ENCODE data around the gene TYRO3.

TYRO3 gene

GRCh38 chr15:41558400-41559238 lies at the start of gene TYRO3:
Gene TYRO3 (plus strand): TSS chr15:41559212. CDS start chr15:41559258, 46 bp downstream.
- DNase-seq = peak; percentile 53

- no peak for DNase-seq
Observed at GRCh38 chr15:41510728-41511127, 48.3 kb upstream of the TYRO3 start.

GRCh38 chr15:41511331-41511898 lies 47.6 kb upstream of the TYRO3 start:
- no peak for DNase-seq

DNA sequence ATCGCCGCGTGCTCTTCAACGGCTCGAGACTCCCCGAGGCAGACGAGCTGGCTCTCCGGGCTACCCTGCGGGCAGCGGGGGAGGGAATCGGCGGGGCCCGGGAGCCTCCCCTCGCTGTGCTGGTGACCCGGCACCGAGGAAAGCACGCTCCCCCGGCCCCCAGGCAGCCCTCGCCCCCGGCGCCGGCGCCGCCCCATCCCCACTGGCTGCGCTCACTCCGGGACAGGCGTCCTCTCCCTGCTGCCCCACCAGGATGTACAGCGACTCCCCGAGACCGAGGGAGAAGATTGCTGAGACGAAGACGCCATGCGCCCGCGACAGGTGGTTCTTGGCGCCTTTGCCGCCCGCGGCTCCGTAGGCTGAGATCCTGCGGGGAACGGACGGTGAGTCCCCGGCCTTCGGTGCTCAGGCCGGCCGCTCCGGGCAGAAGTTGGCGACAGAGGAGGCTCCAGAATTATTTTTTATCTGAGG lies 47.1 kb upstream of the TYRO3 start:
- no peak for DNase-seq

DNA sequence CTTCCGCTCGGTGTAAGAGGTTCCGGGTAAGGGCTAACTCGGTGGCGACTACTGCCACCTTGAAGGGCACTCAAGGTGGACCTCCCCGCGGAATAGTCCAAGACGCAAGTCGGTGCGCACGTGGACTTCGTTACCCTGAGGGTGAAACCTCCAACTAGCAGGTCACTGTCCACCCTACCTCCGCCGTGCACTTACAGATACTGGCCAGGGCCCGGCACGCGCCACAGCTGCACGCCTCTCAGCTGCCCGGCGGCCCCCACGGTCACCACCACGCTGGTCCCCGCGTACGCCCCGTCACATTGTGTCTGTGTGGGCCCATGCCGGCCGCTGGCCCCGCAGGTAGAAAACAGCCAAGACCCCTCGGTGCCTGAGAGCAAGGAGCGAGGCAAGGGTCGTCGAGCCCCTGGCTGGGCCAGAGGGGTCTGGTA lies 46.5 kb upstream of the TYRO3 start:
- no peak for DNase-seq

GRCh38 chr15:41512940-41513505 lies 46.0 kb upstream of the TYRO3 start:
- DNase-seq = peak; percentile 38

DNA sequence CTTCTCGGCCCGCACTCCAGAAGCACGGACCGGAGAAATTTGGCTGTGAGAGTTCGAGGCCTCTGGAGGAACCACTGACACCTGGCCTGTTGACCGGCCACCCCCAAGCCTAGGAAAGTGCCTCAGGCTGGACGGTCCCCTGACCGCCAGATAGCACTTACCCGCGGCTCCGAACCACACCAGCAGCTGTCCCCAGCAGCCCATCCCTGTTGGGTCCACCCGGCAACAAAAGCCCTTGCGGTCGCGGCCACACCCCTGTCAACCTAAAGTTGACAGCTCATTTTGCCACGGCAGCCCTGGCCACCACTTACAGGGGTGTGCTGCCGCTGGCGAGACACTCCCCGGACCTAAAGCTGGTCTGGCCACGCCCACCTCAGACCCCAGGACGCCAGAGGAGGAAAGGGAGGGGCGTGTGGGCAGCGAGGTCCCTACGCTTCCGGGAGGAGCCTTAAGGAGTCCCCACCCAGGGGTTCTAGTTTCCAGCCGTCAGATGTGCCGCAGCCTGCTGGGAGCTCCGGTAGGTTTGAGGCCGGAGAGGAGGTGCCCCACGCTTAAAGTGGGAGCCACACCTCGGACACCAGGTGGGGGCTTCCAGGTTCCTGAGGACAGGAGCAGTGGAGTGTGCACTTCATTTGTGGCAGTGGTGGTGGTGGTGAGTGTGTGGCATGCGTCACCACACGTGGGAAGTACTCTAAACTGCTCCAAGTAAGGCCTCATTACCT lies 45.3 kb upstream of the TYRO3 start, which contains the start of gene LTK:
Gene LTK, minus strand, starts transcription at position 322 of the 722 bp plus-strand sequence. Its CDS starts 118 bp downstream, at position 204.
- DNase-seq = no peak

DNA sequence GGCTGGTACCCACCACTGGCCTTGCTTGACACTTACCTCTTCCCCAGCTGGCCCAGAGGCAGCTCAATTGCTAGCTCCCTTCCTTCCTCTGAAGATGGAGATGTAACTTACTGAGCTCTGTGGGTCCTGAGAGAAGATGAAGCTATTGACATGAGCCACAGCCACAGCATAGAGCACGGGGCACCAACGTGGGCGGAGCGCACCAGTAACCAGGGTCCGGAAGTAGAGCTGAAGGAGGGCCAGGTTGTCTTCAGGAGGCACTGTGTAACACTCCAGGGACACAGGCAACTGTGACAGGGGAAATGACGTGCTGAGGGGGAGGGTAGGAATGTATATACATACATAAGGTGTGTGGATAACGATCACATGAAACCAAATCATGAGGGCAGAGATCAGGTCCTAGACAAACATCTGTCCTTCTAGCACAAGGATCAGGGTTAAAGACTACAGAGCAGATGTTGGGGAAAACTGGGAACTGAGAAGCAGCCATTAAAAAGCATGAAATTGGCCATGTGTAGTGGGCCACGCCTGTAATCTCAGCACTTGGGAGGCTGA lies 41.0 kb upstream of the TYRO3 start:
- DNase-seq = peak; percentile 37

- DNase-seq = no peak
Observed at GRCh38 chr15:41520636-41521035, 38.4 kb upstream of the TYRO3 start.

GRCh38 chr15:41521614-41522013 lies 37.4 kb upstream of the TYRO3 start:
- no peak for DNase-seq

GRCh38 chr15:41523097-41523496 lies 35.9 kb upstream of the TYRO3 start:
- DNase-seq = no peak

- DNase-seq = no peak
Observed at GRCh38 chr15:41530363-41530956, 28.6 kb upstream of the TYRO3 start.

DNA sequence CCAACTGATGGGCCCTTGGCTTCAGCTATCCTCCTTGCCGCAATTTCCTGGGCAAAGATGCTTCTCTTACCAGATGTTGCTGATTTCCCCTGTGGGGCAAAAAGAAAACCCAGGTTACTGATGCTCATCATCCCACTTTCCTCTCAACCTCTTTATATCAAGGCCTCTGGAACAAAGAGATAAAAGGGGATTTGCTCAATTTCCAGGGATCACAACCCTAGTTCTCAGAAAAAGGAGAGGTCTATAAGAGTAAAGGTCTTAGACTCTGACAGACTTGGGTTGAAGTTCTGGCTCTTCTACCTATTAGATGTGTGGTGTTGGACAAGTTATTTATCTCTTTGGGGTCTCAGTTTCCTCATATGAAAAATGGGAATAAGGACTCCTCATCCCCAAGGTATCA lies 23.5 kb upstream of the TYRO3 start:
- DNase-seq = no peak

GRCh38 chr15:41536866-41537265 lies 22.1 kb upstream of the TYRO3 start:
- DNase-seq = no peak

- no peak for DNase-seq
Observed at GRCh38 chr15:41543521-41543870, 15.5 kb upstream of the TYRO3 start.

GRCh38 chr15:41544650-41545015 lies 14.4 kb upstream of the TYRO3 start:
- no peak for DNase-seq

DNA sequence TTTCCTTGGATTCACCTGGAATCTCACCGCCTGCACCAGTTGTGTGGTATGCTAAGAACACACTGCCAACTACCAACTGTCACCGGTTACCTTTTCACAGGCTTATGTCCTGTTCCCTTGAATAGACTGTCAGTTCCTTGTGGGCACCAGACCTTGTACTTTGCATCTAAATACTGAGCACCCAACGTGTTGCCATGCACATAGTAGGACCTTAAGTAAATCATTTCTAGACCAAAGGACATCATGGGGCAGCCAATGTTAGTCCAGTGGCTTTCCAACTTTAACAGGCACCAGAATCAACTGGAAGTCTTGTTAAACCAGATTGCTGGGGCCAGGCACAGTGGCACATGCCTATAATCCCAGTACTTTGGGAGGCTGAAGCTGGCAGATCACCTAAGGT lies 13.8 kb upstream of the TYRO3 start:
- no peak for DNase-seq

- no peak for DNase-seq
Observed at GRCh38 chr15:41546851-41547786, 11.9 kb upstream of the TYRO3 start.

DNA sequence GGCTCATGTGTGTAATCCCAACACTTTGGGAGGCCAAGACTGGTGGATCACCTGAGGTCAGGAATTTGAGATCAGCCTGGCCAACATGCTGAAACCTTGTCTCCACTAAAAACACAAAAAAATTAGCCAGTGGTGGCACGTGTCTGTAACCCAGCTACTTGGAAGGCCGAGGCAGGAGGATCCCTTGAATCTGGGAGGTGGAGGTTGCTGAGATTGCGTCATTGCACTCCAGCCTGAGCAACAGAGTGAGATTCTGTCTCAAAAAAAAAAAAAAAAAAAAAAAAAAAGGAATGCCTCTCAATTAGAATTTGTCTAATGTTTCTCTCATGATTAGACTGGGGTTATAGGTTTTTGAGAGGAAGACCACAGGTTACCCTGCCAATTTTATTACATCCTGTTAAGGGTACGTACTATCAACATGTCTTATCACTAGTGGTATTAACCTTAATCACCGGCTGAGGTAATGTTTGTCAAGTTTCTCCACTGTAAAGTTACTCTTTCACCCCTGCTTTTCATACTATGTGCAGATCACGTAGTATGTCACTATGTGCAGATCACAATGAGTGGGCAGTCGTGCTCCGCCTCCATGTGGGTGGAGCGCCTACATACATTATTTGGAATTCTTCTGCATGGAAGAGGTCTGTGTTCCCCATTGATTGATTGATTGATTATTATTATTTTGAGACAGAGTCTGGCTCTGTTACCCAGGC lies 8.8 kb upstream of the TYRO3 start:
- no peak for DNase-seq

DNA sequence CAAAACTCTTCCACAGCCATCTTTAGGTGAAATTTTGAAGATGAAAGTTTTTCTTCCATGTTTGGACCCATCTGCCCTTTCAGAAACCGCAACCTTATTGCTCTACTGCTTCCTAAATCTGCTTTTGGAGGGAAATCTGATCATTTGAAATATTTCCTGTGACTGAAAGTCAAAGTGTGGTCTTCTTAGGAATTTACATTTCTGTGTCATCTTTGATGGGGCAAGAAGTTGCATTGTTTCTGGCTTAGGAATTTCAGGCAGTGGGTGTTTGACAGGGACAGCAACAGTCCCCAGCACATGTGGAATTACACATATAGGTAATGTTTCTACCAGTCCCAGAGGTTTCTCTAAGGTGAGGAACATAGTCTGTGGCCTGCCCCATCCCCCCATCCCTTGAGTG lies 5.3 kb upstream of the TYRO3 start:
- no peak for DNase-seq

DNA sequence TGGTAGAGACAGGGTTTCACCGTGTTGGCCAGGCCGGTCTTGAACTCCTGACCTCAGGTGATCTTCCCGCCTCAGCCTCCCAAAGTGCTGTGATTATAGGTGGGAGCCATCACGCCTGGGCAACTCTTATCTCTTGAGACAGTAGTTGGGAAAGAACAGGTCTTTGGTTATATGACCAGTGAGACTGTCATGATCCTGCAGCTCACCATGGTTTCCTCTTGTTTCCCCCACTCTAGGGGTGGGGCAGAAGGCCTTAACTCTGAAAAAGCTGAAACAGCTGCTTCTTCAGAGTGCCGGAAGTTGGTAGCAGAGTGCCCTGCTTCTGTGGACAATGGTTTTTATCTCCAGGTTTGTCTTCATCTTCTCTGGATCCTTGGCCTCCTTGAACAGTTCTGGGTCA lies 4.7 kb upstream of the TYRO3 start:
- DNase-seq = no peak
